Neural crest cell (in vitro differentiated cells): ENCODE data around the gene SLC6A2. TPM values are rescaled to one million over a fixed set of nuclear protein-coding genes. Genes with fewer than 3 reads are reported as not detected.

ENCODE experiments used
- DNase-seq: peaks from one replicate; pipeline ENCODE4 v3.0.0; 2021; ENCODE audit warnings: low read depth, mixed read lengths, low spot score
- H3K27ac Mint-ChIP-seq: one replicate; pipeline ENCODE4 v1.8.0; 2021; ENCODE audit warnings: mild to moderate bottlenecking, mixed read lengths; ENCODE audit not compliant: unreplicated experiment
- H3K27me3 Mint-ChIP-seq: 2 replicates; pipeline ENCODE4 v1.8.0; 2021; ENCODE audit warnings: low read depth, mild to moderate bottlenecking, mixed read lengths
- H3K36me3 Mint-ChIP-seq: 2 replicates; pipeline ENCODE4 v1.8.0; 2021; ENCODE audit warnings: low read depth, mild to moderate bottlenecking, mixed read lengths
- H3K4me1 Mint-ChIP-seq: 2 replicates; pipeline ENCODE4 v1.8.0; 2021; ENCODE audit warnings: mixed read lengths
- H3K4me3 Mint-ChIP-seq: one replicate; pipeline ENCODE4 v1.8.0; 2021; ENCODE audit warnings: mild to moderate bottlenecking, mixed read lengths
- H3K9me3 Mint-ChIP-seq: 2 replicates; pipeline ENCODE4 v1.8.0; 2021; ENCODE audit warnings: mixed read lengths
- CTCF ChIP-seq: fragments of 200-600 bp; sonication (generic); conservative IDR thresholded peaks from 2 replicates; pipeline ENCODE4 v1.5.0; 2021; ENCODE audit warnings: antibody characterized with exemption, mild to moderate bottlenecking
- total RNA-seq: library from RNA; stranded (reverse); gene quantifications from 2 replicates; pipeline ENCODE4 v1.2.1, GENCODE V29; 2021

SLC6A2 gene
- total RNA-seq, 1 donor from 2014 or later: not detected

- H3K36me3 Mint-ChIP-seq: no peaks in the 10 kb centered on the region
Observed at GRCh38 chr16:55687802-55688201, 32.0 kb downstream of the SLC6A2 start.

GRCh38 chr16:55690841-55691240 is 35.1 kb downstream of the SLC6A2 start:
- Mint-ChIP-seq H3K27me3 (peaks cover 31% of the 10 kb centered on the region), H3K36me3 (no peaks in the 10 kb centered on the region), H3K4me3 (no peak overlapping the region), H3K27ac (no peak overlapping the region), H3K9me3 (peaks cover 3% of the 10 kb centered on the region), H3K4me1 (no peaks in the 10 kb centered on the region)
- TF ChIP-seq CTCF: no peak
- no peak for DNase-seq

More at GRCh38 chr16:55687802-55688201, 32.0 kb downstream of the SLC6A2 start:
- Mint-ChIP-seq H3K27ac (no peak overlapping the region), H3K27me3 (peaks cover 31% of the 10 kb centered on the region), H3K9me3 (peaks cover 3% of the 10 kb centered on the region), H3K4me1 (no peaks in the 10 kb centered on the region), H3K4me3 (no peak overlapping the region)
- no peak for TF ChIP-seq CTCF
- no peak for DNase-seq

GRCh38 chr16:55691771-55692170 is 36.0 kb downstream of the SLC6A2 start:
- TF ChIP-seq CTCF: no peak
- DNase-seq: no peak
- no peak overlapping the region for H3K27ac Mint-ChIP-seq
- peaks cover 3% of the 10 kb centered on the region for H3K9me3 Mint-ChIP-seq
- no peak overlapping the region for H3K4me3 Mint-ChIP-seq
- H3K27me3 Mint-ChIP-seq: peaks cover 31% of the 10 kb centered on the region
- no peaks in the 10 kb centered on the region for H3K4me1 Mint-ChIP-seq
- no peaks in the 10 kb centered on the region for H3K36me3 Mint-ChIP-seq

- H3K4me1 Mint-ChIP-seq: no peaks in the 10 kb centered on the region
- no peak for DNase-seq
- no peaks in the 10 kb centered on the region for H3K36me3 Mint-ChIP-seq
- H3K27ac Mint-ChIP-seq: no peak overlapping the region
- TF ChIP-seq CTCF: no peak
- H3K27me3 Mint-ChIP-seq: peaks cover 2% of the 10 kb centered on the region
- H3K9me3 Mint-ChIP-seq: no peaks in the 10 kb centered on the region
- H3K4me3 Mint-ChIP-seq: no peak overlapping the region
Observed at GRCh38 chr16:55695595-55695994, 39.8 kb downstream of the SLC6A2 start.

GRCh38 chr16:55697867-55698266 is 42.1 kb downstream of the SLC6A2 start:
- Mint-ChIP-seq H3K4me1 (no peaks in the 10 kb centered on the region), H3K27ac (no peak overlapping the region), H3K9me3 (no peaks in the 10 kb centered on the region), H3K27me3 (no peaks in the 10 kb centered on the region), H3K36me3 (no peaks in the 10 kb centered on the region), H3K4me3 (no peak overlapping the region)
- no peak for TF ChIP-seq CTCF
- DNase-seq: no peak

GRCh38 chr16:55698331-55698730 is 42.5 kb downstream of the SLC6A2 start:
- H3K27ac Mint-ChIP-seq: no peak overlapping the region
- no peaks in the 10 kb centered on the region for H3K36me3 Mint-ChIP-seq
- peaks cover 4% of the 10 kb centered on the region for H3K27me3 Mint-ChIP-seq
- no peaks in the 10 kb centered on the region for H3K9me3 Mint-ChIP-seq
- H3K4me1 Mint-ChIP-seq: no peaks in the 10 kb centered on the region
- DNase-seq: no peak
- no peak for TF ChIP-seq CTCF
- H3K4me3 Mint-ChIP-seq: no peak overlapping the region
